GM21367 (cell line): ENCODE data around the gene BIVM.

ENCODE experiments used
- ATAC-seq: cut with Tn5 transposase; IDR thresholded peaks from one replicate; pipeline ENCODE4 v1.9.1; 2021; ENCODE audit not compliant: unreplicated experiment

Gene BIVM

GRCh38 chr13:102838982-102839381, 40.1 kb downstream of the BIVM start:
- no peak for ATAC-seq

- ATAC-seq, result no peak
Observed at GRCh38 chr13:102839462-102839861, 40.5 kb downstream of the BIVM start.

- ATAC-seq, result peak; percentile 14
Observed at GRCh38 chr13:102845289-102845629, 46.3 kb downstream of the BIVM start.

- ATAC-seq, result peak; percentile 78
Observed at GRCh38 chr13:102845630-102846260, 46.8 kb downstream of the BIVM start, which contains the start of gene ERCC5. Gene ERCC5 (plus strand): TSS chr13:102846032. CDS start chr13:102846267, 235 bp downstream.

GRCh38 chr13:102846261-102847015, 47.5 kb downstream of the BIVM start:
- ATAC-seq, result peak; percentile 38

GRCh38 chr13:102847272-102848234, 48.6 kb downstream of the BIVM start:
- ATAC-seq, result no peak

GRCh38 chr13:102848956-102849355, 50.0 kb downstream of the BIVM start:
- ATAC-seq, result no peak

GRCh38 chr13:102852556-102852955, 53.6 kb downstream of the BIVM start:
- no peak for ATAC-seq

GRCh38 chr13:102854675-102855074, 55.8 kb downstream of the BIVM start:
- ATAC-seq, result no peak

GRCh38 chr13:102856557-102856956, 57.6 kb downstream of the BIVM start:
- ATAC-seq, result no peak

- no peak for ATAC-seq
Observed at GRCh38 chr13:102862624-102863210, 63.8 kb downstream of the BIVM start.

- ATAC-seq, result no peak
Observed at GRCh38 chr13:102863590-102863989, 64.7 kb downstream of the BIVM start.

- no peak for ATAC-seq
Observed at GRCh38 chr13:102868366-102868936, 69.5 kb downstream of the BIVM start.

GRCh38 chr13:102869948-102870676, 71.2 kb downstream of the BIVM start:
- peak; percentile 7 for ATAC-seq

- peak; percentile 81 for ATAC-seq
Observed at GRCh38 chr13:102870677-102871415, 71.9 kb downstream of the BIVM start.

GRCh38 chr13:102872131-102872530, 73.2 kb downstream of the BIVM start:
- ATAC-seq, result no peak

- ATAC-seq, result no peak
Observed at GRCh38 chr13:102872531-102872930, 73.6 kb downstream of the BIVM start.

GRCh38 chr13:102873653-102874052, 74.7 kb downstream of the BIVM start:
- ATAC-seq, result peak; percentile 59

GRCh38 chr13:102875256-102875655, 76.3 kb downstream of the BIVM start:
- no peak for ATAC-seq
